K562 (cell line): ENCODE measurements around the gene LOXL3. TPM values are rescaled to one million over a fixed set of nuclear protein-coding genes. Genes with fewer than 3 reads are reported as not detected.

ENCODE experiments used
- E2F5 ChIP-seq: sonication (generic); formaldehyde crosslinking; IDR thresholded peaks from 2 replicates; pipeline ENCODE4 v1.8.0; 2022; ENCODE audit warnings: mild to moderate bottlenecking, missing genetic modification reagents
- KAT7 ChIP-seq: sonication (generic); formaldehyde crosslinking; IDR thresholded peaks from 2 replicates; pipeline ENCODE4 v1.8.0; 2022; ENCODE audit warnings: missing genetic modification reagents, mild to moderate bottlenecking, borderline replicate concordance
- L3MBTL2 ChIP-seq: fragments of 450-650 bp; IDR thresholded peaks from 2 replicates; pipeline ENCODE4 v1.6.1; 2016; ENCODE audit warnings: mild to moderate bottlenecking, moderate library complexity
- TCF15 ChIP-seq: fragments of 250-450 bp; sonication (Bioruptor Pico); IDR thresholded peaks from 2 replicates; pipeline ENCODE4 v1.8.0; 2022; ENCODE audit warnings: moderate library complexity, mild to moderate bottlenecking, inconsistent platforms
- TGIF2 ChIP-seq: sonication (generic); formaldehyde crosslinking; IDR thresholded peaks from 2 replicates; pipeline ENCODE4 v1.8.1; 2022; ENCODE audit warnings: mild to moderate bottlenecking, missing genetic modification reagents, moderate library complexity
- TOE1 ChIP-seq, 2 experiments: fragments of 450-650 bp in 1 of 2; sonication (generic) in 1 of 2; formaldehyde crosslinking in 1 of 2; IDR thresholded peaks; 2 replicates each; pipeline versions ENCODE4 v1.7.1 to v1.8.0; 2016 to 2022; ENCODE audit warnings: borderline replicate concordance in 2 of 2, mild to moderate bottlenecking in 2 of 2, antibody characterized with exemption in 1 of 2, inconsistent platforms in 1 of 2, low read depth in 1 of 2, missing genetic modification reagents in 1 of 2, moderate library complexity in 1 of 2
- VEZF1 ChIP-seq: fragments of 200-800 bp; sonication (Bioruptor generic); IDR thresholded peaks from 2 replicates; pipeline ENCODE4 v1.6.1; 2017; ENCODE audit warnings: missing genetic modification characterization, missing compliant biosample characterization
- ZNF592 ChIP-seq: fragments of 450-650 bp; IDR thresholded peaks from 2 replicates; pipeline ENCODE4 v1.6.1; 2017; ENCODE audit warnings: antibody characterized with exemption, mild to moderate bottlenecking
- polyA plus RNA-seq, 8 experiments: library from polyadenylated mRNA; depleted of rRNA in 4 of 8; stranded (reverse) in 5 of 8; unstranded in 3 of 8; fragments of >200 nt; fragmentation: Nextera tagmentation in 2 of 8; fragmentation: Illumina TruSeq in 1 of 8; extraction: Ambion mirVana in 2 of 8; extraction: Trizol in 1 of 8; gene quantifications; 2 replicates each; pipeline versions ENCODE4 v1.2.1 to v1.2.3, GENCODE V29; 2011 to 2014; ENCODE audit warnings: inconsistent platforms in 1 of 8, missing spikeins in 1 of 8
- total RNA-seq, 7 experiments: library from RNA; depleted of rRNA in 6 of 7; stranded (reverse); fragments of >200 nt in 6 of 7; fragmentation: Illumina TruSeq in 2 of 7; extraction: Trizol in 2 of 7; gene quantifications; 2 replicates each; pipeline versions ENCODE4 v1.2.1 to v1.2.3, GENCODE V29; 2011 to 2021; ENCODE audit warnings: low replicate concordance in 1 of 7

The LOXL3 gene
- total and polyA plus RNA-seq, 9 of the 15 experiments (the other 6 are each of a cell fraction or from before 2014, with no cell fraction given), result 0.22 to 0.99 (median 0.31) TPM

- TF ChIP-seq ZNF592 (peak; percentile 36; the same call in 1 of the 2 replicates), TOE1 (IDR thresholded peaks at IDR 0.05; ENCODE audit: borderline replicate concordance) (0 out of 2 replicates have a peak, but pooled peaks have one; percentile 10), TOE1 (CRISPR knock-in tag; IDR thresholded peaks at IDR 0.05; ENCODE audit: borderline replicate concordance, low read depth) (no peak), KAT7 (CRISPR knock-in tag) (no peak), E2F5 (CRISPR knock-in tag) (no peak), TGIF2 (CRISPR knock-in tag) (no peak), TCF15 (no peak), VEZF1 (peak; percentile 24; the same call in 1 of the 2 replicates), L3MBTL2 (peak; percentile 71; the same call in 1 of the 2 replicates)
These were observed 50.0 kb downstream of the LOXL3 start (continued) for GRCh38 chr2:74503506-74504475.
